H1 (cell line): ENCODE results near the gene PRSS3.

Experiments
- CHD7 ChIP-seq: fragments of 300-600 bp; sonication (generic); IDR thresholded peaks from 2 replicates; pipeline ENCODE4 v1.7.1; 2012; ENCODE audit warnings: low read length, moderate library complexity, mild to moderate bottlenecking, inconsistent platforms; ENCODE audit not compliant: insufficient replicate concordance
- CTCF ChIP-seq, 3 experiments: IDR thresholded peaks; 1 replicate in 2 of 3; 2 replicates in 1 of 3; pipeline versions ENCODE4 v1.5.1 to v1.6.1; 2011; ENCODE audit warnings: low read length in 3 of 3, mild to moderate bottlenecking in 3 of 3, inconsistent platforms in 2 of 3, low read depth in 1 of 3, moderate library complexity in 1 of 3; ENCODE audit not compliant: insufficient read depth in 1 of 3; ENCODE audit errors: control extremely low read depth in 1 of 3
- EZH2 ChIP-seq: fragments of 200-600 bp; sonication (generic); IDR thresholded peaks from 2 replicates; pipeline ENCODE4 v1.7.1; 2012; ENCODE audit warnings: low read depth, mild to moderate bottlenecking, moderate library complexity, low read length, inconsistent platforms; ENCODE audit not compliant: severe bottlenecking
- JUN ChIP-seq: IDR thresholded peaks from 2 replicates; pipeline ENCODE4 v1.6.1; 2011; ENCODE audit warnings: low read depth, mild to moderate bottlenecking, improper control_type of control experiment, low read length
- JUND ChIP-seq: IDR thresholded peaks from 2 replicates; pipeline ENCODE4 v1.6.1; 2011; ENCODE audit warnings: mild to moderate bottlenecking, improper control_type of control experiment, low read length
- POLR2A ChIP-seq, 2 experiments: IDR thresholded peaks; 1 replicate in 1 of 2; 2 replicates in 1 of 2; pipeline ENCODE4 v1.6.1; 2011; ENCODE audit warnings: low read depth in 2 of 2, low read length in 2 of 2, mild to moderate bottlenecking in 2 of 2; ENCODE audit errors: control extremely low read depth in 1 of 2
- RFX5 ChIP-seq: IDR thresholded peaks from 2 replicates; pipeline ENCODE4 v1.6.1; 2011; ENCODE audit warnings: low read depth, low read length, improper control_type of control experiment, borderline replicate concordance
- RNF2 ChIP-seq: fragments of 200-900, 300-1000 bp; sonication (generic); IDR thresholded peaks from 2 replicates; pipeline ENCODE4 v1.7.1; 2016; ENCODE audit warnings: borderline replicate concordance, low read depth, mild to moderate bottlenecking, antibody characterized with exemption, low read length; ENCODE audit not compliant: poor library complexity, severe bottlenecking; ENCODE audit errors: missing control alignments
- SP2 ChIP-seq: IDR thresholded peaks from 2 replicates; pipeline ENCODE4 v1.6.1; 2012; ENCODE audit warnings: mild to moderate bottlenecking, low read length, inconsistent platforms
- TCF12 ChIP-seq: IDR thresholded peaks from 2 replicates; pipeline ENCODE4 v1.6.1; 2011; ENCODE audit warnings: low read depth, mild to moderate bottlenecking, low read length
- TEAD4 ChIP-seq: IDR thresholded peaks from 2 replicates; pipeline ENCODE4 v1.6.1; 2012; ENCODE audit warnings: low read depth, low read length, inconsistent platforms, mixed read lengths
- USF2 ChIP-seq: IDR thresholded peaks from 2 replicates; pipeline ENCODE4 v1.6.1; 2011; ENCODE audit warnings: low read length, improper control_type of control experiment
- YY1 ChIP-seq: IDR thresholded peaks from 2 replicates; pipeline ENCODE4 v1.6.1; 2011; ENCODE audit warnings: low read depth, mild to moderate bottlenecking, low read length

- TF ChIP-seq CTCF (IDR thresholded peaks at IDR 0.05; ENCODE audit: control extremely low read depth in 1 of 3, insufficient read depth in 1 of 3, low read depth in 1 of 3, low read length in 3 of 3) = no peak
- no peak for TF ChIP-seq POLR2A (IDR thresholded peaks at IDR 0.05; ENCODE audit: control extremely low read depth in 1 of 2, low read depth in 2 of 2, low read length in 2 of 2)
- TF ChIP-seq SP2 = no peak
- TF ChIP-seq EZH2 = no peak
- TF ChIP-seq JUN = no peak
- TF ChIP-seq RNF2 = no peak
- no peak for TF ChIP-seq YY1
- TF ChIP-seq USF2 = no peak
- no peak for TF ChIP-seq JUND
- no peak for TF ChIP-seq RFX5
- no peak for TF ChIP-seq CHD7
- TF ChIP-seq TEAD4 = no peak
- no peak for TF ChIP-seq TCF12
These were observed 44.5 kb upstream of the PRSS3 start for GRCh38 chr9:33750839-33751339.
